ENCODE results near the gene LRP1B. TPM values are rescaled to one million over a fixed set of nuclear protein-coding genes. Genes with fewer than 3 reads are reported as not detected.

The LRP1B gene
- total RNA-seq, 4 donors from 2014 or later: 1.2 to 3.3 (median 2.6) TPM

DNA sequence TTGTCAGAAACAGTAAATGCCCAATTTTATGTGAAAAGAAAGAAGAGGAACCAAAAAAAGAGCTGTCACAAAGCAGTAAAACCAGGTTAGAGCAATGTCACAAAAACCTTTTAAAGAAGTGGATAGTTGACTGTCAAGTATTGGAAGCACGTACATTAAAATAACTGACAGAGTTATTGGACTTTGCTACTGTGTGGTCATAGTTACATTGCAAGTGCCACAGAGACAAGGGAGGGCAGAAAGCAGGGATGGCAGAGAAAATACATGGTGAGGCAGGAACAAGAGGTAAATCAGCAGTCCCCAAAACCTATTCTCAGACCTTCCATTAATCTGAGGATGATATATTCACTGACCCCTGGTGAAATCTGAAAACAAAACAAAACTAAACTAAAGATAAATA is 116.3 kb downstream of the LRP1B start:
- 80 to 87% methylated on average over 1 of the region's 1 CpG for WGBS, 2 donors
- Histone ChIP-seq H3K4me3 (no peak overlapping the region), H3K36me3 (no peaks in the 10 kb centered on the region), H3K9me3 (no peaks in the 10 kb centered on the region), H3K27ac (no peak overlapping the region), H3K27me3 (no peaks in the 10 kb centered on the region), H3K4me1 (no peaks in the 10 kb centered on the region)
- no peak for DNase-seq (ENCODE audit: low spot score in 2 of 2)
- TF ChIP-seq, protein P1, sequence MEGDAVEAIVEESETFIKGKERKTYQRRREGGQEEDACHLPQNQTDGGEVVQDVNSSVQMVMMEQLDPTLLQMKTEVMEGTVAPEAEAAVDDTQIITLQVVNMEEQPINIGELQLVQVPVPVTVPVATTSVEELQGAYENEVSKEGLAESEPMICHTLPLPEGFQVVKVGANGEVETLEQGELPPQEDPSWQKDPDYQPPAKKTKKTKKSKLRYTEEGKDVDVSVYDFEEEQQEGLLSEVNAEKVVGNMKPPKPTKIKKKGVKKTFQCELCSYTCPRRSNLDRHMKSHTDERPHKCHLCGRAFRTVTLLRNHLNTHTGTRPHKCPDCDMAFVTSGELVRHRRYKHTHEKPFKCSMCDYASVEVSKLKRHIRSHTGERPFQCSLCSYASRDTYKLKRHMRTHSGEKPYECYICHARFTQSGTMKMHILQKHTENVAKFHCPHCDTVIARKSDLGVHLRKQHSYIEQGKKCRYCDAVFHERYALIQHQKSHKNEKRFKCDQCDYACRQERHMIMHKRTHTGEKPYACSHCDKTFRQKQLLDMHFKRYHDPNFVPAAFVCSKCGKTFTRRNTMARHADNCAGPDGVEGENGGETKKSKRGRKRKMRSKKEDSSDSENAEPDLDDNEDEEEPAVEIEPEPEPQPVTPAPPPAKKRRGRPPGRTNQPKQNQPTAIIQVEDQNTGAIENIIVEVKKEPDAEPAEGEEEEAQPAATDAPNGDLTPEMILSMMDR (IDR thresholded peaks at IDR 0.05): no peak
- TF ChIP-seq POLR2A (IDR thresholded peaks at IDR 0.05) (no peak), EP300 (IDR thresholded peaks at IDR 0.05) (no peak)

DNA sequence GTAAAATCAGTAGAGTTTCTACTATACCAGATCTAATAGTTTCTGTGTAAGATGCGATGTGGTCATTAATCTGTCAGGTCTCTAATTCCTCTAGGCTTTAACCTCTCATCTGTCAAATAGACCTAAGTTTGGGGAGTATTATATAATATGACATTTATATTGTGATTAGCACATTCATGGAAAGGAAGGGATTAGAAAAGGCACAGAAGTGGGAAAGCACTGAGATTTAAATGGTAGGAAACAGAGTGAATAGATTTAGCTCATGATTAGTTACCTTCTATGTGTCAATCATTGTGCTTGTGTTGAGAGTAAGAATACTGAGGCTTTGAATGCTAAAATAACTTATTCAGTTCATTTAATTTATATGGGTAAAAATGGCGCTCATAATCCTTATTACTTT is 118.0 kb downstream of the LRP1B start:
- Histone ChIP-seq H3K4me3 (no peak overlapping the region), H3K9me3 (no peaks in the 10 kb centered on the region), H3K36me3 (no peaks in the 10 kb centered on the region), H3K27me3 (no peaks in the 10 kb centered on the region), H3K4me1 (peaks cover 0 to 8% (median 0%) of the 10 kb centered on the region in 4 donors), H3K27ac (no peak overlapping the region)
- 95% methylated on average over 2 of the region's 2 CpGs for WGBS, 2 donors
- TF ChIP-seq POLR2A (IDR thresholded peaks at IDR 0.05) (no peak), EP300 (IDR thresholded peaks at IDR 0.05) (no peak)
- TF ChIP-seq, protein P1 (IDR thresholded peaks at IDR 0.05): no peak
- DNase-seq (ENCODE audit: low spot score in 2 of 2): no peak

DNA sequence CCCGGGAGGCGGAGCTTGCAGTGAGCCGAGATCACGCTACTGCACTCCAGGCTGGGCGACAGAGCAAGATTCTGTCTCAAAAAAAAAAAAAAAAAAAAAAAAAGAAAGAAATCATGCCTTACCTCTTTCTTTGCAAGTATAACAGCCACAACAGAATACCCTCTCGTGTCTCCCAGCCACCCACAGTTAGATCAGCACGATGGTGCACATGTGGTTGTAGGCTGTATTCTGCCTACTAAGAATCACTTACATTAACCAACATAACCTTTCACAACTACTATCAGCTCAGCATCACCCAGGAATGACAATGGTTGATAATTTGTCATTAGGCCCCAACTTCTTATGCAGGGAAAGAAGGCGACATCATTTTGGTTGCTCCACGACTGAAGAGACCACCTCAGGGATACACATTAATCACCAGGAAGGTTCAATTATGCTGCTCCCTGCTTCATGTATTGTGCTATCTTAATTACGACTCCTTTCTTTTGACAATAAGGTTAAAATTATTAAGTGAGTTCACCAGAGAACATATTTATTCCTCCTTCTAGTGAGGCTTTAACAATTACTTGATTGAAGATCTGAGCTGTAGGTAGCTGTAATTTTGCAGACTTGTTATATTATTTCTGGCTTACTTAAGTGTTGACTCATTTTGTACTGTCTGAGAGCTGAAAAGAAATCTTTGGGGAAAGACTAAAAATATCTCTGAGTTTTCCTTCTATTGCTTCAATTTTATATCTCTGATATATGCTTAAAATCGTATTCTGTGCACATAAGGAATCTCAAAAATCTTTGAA is 120.1 kb downstream of the LRP1B start:
- peaks cover 0 to 8% (median 0%) of the 10 kb centered on the region in 4 donors for H3K4me1 ChIP-seq
- no peaks in the 10 kb centered on the region for H3K27me3 ChIP-seq
- no peak for DNase-seq (ENCODE audit: low spot score in 2 of 2)
- H3K4me3 ChIP-seq: no peak overlapping the region
- 72 to 79% methylated on average over 11 of the region's 11 CpGs for WGBS, 2 donors
- TF ChIP-seq EP300 (IDR thresholded peaks at IDR 0.05) (no peak), POLR2A (IDR thresholded peaks at IDR 0.05) (no peak)
- TF ChIP-seq, protein P1 (IDR thresholded peaks at IDR 0.05): no peak
- no peaks in the 10 kb centered on the region for H3K9me3 ChIP-seq
- H3K27ac ChIP-seq: no peak overlapping the region
- H3K36me3 ChIP-seq: no peaks in the 10 kb centered on the region

DNA sequence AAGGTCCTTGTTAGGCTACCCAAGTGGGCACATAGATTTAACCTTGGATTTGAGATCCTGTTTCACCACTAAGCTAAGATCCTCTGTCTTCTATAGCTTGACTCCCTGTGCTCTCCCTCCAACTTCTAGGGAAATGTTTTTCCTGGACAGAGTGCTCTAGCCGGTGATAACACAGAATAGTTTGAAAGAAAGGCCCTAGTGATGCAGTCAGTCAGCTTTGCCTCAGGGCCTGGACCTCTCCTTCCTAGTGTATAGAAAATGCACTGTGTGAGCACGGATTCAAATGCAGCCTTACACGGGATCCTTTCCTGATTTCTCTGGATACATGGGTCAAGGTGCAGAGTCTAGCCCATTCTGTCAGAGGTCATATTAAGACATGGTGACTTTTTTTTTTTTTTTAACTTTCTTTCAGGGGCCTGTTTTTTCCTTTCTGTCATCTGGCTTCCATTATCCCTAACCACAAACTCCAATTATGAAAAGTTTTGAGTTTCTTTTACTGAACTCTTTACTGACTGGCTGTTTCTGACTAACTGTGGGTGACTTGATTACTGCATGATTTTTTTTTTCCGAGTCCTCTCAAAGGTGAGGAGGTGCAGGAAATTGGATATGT is 122.6 kb downstream of the LRP1B start:
- H3K27ac ChIP-seq: no peak overlapping the region
- no peak overlapping the region for H3K4me3 ChIP-seq
- no peaks in the 10 kb centered on the region for H3K36me3 ChIP-seq
- peaks cover 0 to 8% (median 0%) of the 10 kb centered on the region in 4 donors for H3K4me1 ChIP-seq
- H3K27me3 ChIP-seq: no peaks in the 10 kb centered on the region
- DNase-seq (ENCODE audit: low spot score in 2 of 2): no peak
- no peaks in the 10 kb centered on the region for H3K9me3 ChIP-seq
- 34 to 39% methylated on average over 4 of the region's 4 CpGs for WGBS, 2 donors
- TF ChIP-seq POLR2A (IDR thresholded peaks at IDR 0.05): no peak
- TF ChIP-seq, protein P1 (IDR thresholded peaks at IDR 0.05): no peak
- TF ChIP-seq EP300 (IDR thresholded peaks at IDR 0.05): no peak

DNA sequence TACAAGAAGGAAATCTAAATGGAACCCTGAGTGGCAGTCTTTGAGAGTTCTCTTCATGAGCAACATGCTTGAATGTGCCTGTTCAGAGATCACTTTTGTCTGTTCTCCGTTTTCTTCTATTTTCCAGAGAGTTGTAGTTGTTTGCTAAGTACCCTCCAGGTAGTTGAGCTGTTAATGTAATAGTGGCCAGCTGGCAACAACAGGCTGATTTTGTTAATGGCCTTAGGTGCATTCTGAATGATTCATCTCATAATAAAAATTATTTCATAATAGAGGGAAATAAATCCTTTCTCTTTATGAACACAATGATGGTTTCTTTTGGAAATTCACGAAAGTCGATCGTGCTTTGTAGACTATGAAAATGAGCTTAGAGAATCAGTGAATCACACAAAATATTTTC is 136.8 kb downstream of the LRP1B start:
- H3K4me3 ChIP-seq: no peak overlapping the region
- no peaks in the 10 kb centered on the region for H3K36me3 ChIP-seq
- no peaks in the 10 kb centered on the region for H3K9me3 ChIP-seq
- DNase-seq (ENCODE audit: low spot score in 2 of 2): no peak
- WGBS, 2 donors: 91 to 94% methylated on average over 4 of the region's 4 CpGs
- no peak overlapping the region for H3K27ac ChIP-seq
- H3K4me1 ChIP-seq: no peaks in the 10 kb centered on the region
- TF ChIP-seq, protein P1 (IDR thresholded peaks at IDR 0.05): no peak
- TF ChIP-seq EP300 (IDR thresholded peaks at IDR 0.05) (no peak), POLR2A (IDR thresholded peaks at IDR 0.05) (no peak)
- no peaks in the 10 kb centered on the region for H3K27me3 ChIP-seq

Data from tibial nerve (tissue), 4 donors.